CD1c-positive myeloid dendritic cell (primary cell): ENCODE results near the gene SPATA2.

ENCODE experiments used
- DNase-seq: peaks from one replicate; pipeline ENCODE4 v3.0.0-alpha.2; 2016; ENCODE audit errors: extremely low spot score

Gene SPATA2

GRCh38 chr20:49858076-49858585 is 57.2 kb downstream of the SPATA2 start:
- DNase-seq: no peak

GRCh38 chr20:49856904-49857303 is 58.4 kb downstream of the SPATA2 start:
- DNase-seq: no peak

GRCh38 chr20:49854190-49854875 is 61.0 kb downstream of the SPATA2 start:
- no peak for DNase-seq

- DNase-seq: no peak
Measured at GRCh38 chr20:49853640-49854039, 61.7 kb downstream of the SPATA2 start.
